MM.1S (cell line): Measurements from ENCODE around the gene MT1M.
"Not testable (repeated sequence)": the region's sequence is repeated elsewhere in the genome, so short reads cannot be mapped to it uniquely, and the experiment has no call there.

Source experiments
- DNase-seq: peaks from one replicate; pipeline ENCODE4 v3.0.0-alpha.2; 2015
- H2AFZ ChIP-seq: fragments of 300-600 bp; sonication (generic); 2 replicates; pipeline ENCODE4 v1.6.0; 2016; ENCODE audit warnings: antibody characterized with exemption, low read length
- H3F3A ChIP-seq: fragments of 300-600 bp; sonication (generic); 2 replicates; pipeline ENCODE4 v1.6.1; 2016; ENCODE audit warnings: mild to moderate bottlenecking, antibody characterized with exemption, low read length, moderate library complexity, mixed read lengths; ENCODE audit not compliant: insufficient read depth
- H3K27ac ChIP-seq: fragments of 300-600 bp; sonication (generic); 2 replicates; pipeline ENCODE4 v1.5.1; 2016; ENCODE audit warnings: mild to moderate bottlenecking, low read length
- H3K27me3 ChIP-seq: fragments of 300-600 bp; sonication (generic); replicated peaks from 2 replicates; pipeline ENCODE4 v1.6.0; 2016; ENCODE audit warnings: low read length; ENCODE audit not compliant: insufficient read depth
- H3K36me3 ChIP-seq: fragments of 300-600 bp; sonication (generic); replicated peaks from 2 replicates; pipeline ENCODE4 v1.6.1; 2016; ENCODE audit warnings: mild to moderate bottlenecking, low read length, mixed read lengths; ENCODE audit not compliant: insufficient read depth
- H3K4me1 ChIP-seq: fragments of 300-600 bp; sonication (generic); 2 replicates; pipeline ENCODE4 v1.6.1; 2016; ENCODE audit warnings: low read length, mixed read lengths
- H3K4me2 ChIP-seq: fragments of 300-600 bp; sonication (generic); 2 replicates; pipeline ENCODE4 v1.6.0; 2016; ENCODE audit warnings: low read depth, low read length
- H3K4me3 ChIP-seq: fragments of 300-600 bp; sonication (generic); 2 replicates; pipeline ENCODE4 v1.5.1; 2016; ENCODE audit warnings: low read length, mixed read lengths
- H3K79me2 ChIP-seq: fragments of 300-600 bp; sonication (generic); 2 replicates; pipeline ENCODE4 v1.6.1; 2016; ENCODE audit warnings: mixed run types, low read length, mixed read lengths
- H3K9ac ChIP-seq: fragments of 300-600 bp; sonication (generic); 2 replicates; pipeline ENCODE4 v1.6.1; 2016; ENCODE audit warnings: low read length, mixed read lengths
- H3K9me2 ChIP-seq: fragments of 300-600 bp; sonication (generic); replicated peaks from 2 replicates; pipeline ENCODE4 v1.6.1; 2016; ENCODE audit warnings: mild to moderate bottlenecking, low read length, mixed read lengths; ENCODE audit not compliant: insufficient read depth
- H3K9me3 ChIP-seq: fragments of 300-600 bp; sonication (generic); replicated peaks from 2 replicates; pipeline ENCODE4 v1.6.1; 2016; ENCODE audit warnings: mild to moderate bottlenecking, low read length, mixed read lengths; ENCODE audit not compliant: insufficient read depth
- H4K20me1 ChIP-seq: fragments of 300-600 bp; sonication (generic); 2 replicates; pipeline ENCODE4 v1.6.1; 2016; ENCODE audit warnings: mild to moderate bottlenecking, low read length, moderate library complexity, mixed read lengths; ENCODE audit not compliant: insufficient read depth
- CTCF ChIP-seq: fragments of 300-600 bp; sonication (generic); IDR thresholded peaks from 2 replicates; pipeline ENCODE4 v1.5.1; 2016; ENCODE audit warnings: antibody characterized with exemption, low read length, mixed read lengths
- EZH2 ChIP-seq: fragments of 300-600 bp; sonication (generic); optimal IDR thresholded peaks from 2 replicates; pipeline ENCODE3; 2017; ENCODE audit warnings: low read depth, mild to moderate bottlenecking, antibody characterized with exemption, low read length, mixed read lengths
- EZH2phosphoT487 ChIP-seq: fragments of 300-600 bp; sonication (generic); IDR thresholded peaks from 2 replicates; pipeline ENCODE4 v1.6.1; 2018; ENCODE audit warnings: antibody characterized with exemption, low read length

MT1M gene

GRCh38 chr16:56673921-56674320 is 41.5 kb downstream of the MT1M start:
- H3K4me1 ChIP-seq = no peaks in the 10 kb centered on the region
- DNase-seq = peak; percentile 11

GRCh38 chr16:56674570-56674969 is 42.1 kb downstream of the MT1M start:
- H3K79me2 ChIP-seq, H2AFZ ChIP-seq, H4K20me1 ChIP-seq, H3K4me1 ChIP-seq, H3F3A ChIP-seq, DNase-seq, H3K9ac ChIP-seq, H3K4me2 ChIP-seq, H3K27ac ChIP-seq, H3K9me2 ChIP-seq, H3K9me3 ChIP-seq, H3K4me3 ChIP-seq, H3K36me3 ChIP-seq: not testable (repeated sequence)
- peaks cover 61% of the 10 kb centered on the region for H3K27me3 ChIP-seq

More at GRCh38 chr16:56673921-56674320, 41.5 kb downstream of the MT1M start:
- Histone ChIP-seq H3K79me2 (no peaks in the 10 kb centered on the region), H3K27me3 (peaks cover 68% of the 10 kb centered on the region), H3K27ac (no peak overlapping the region), H3K4me2 (no peak overlapping the region), H3K36me3 (no peaks in the 10 kb centered on the region), H3K9me2 (no peaks in the 10 kb centered on the region), H2AFZ (no peak overlapping the region), H4K20me1 (no peaks in the 10 kb centered on the region), H3F3A (no peaks in the 10 kb centered on the region), H3K4me3 (no peak overlapping the region), H3K9ac (no peak overlapping the region), H3K9me3 (no peaks in the 10 kb centered on the region)
- TF ChIP-seq EZH2phosphoT487 = no peak
- TF ChIP-seq CTCF = peak; percentile 45
- no peak for TF ChIP-seq EZH2

- peaks cover 50% of the 10 kb centered on the region for H3K27me3 ChIP-seq
- H3K4me3 ChIP-seq = no peak overlapping the region
- DNase-seq = no peak
- TF ChIP-seq EZH2phosphoT487 (no peak), CTCF (no peak), EZH2 (no peak)
- H4K20me1 ChIP-seq = no peaks in the 10 kb centered on the region
- no peaks in the 10 kb centered on the region for H3K4me1 ChIP-seq
- no peak overlapping the region for H2AFZ ChIP-seq
- H3K36me3 ChIP-seq = no peaks in the 10 kb centered on the region
- H3K27ac ChIP-seq = no peak overlapping the region
- H3K4me2 ChIP-seq = no peak overlapping the region
- no peak overlapping the region for H3K9ac ChIP-seq
- no peaks in the 10 kb centered on the region for H3K9me2 ChIP-seq
- no peaks in the 10 kb centered on the region for H3K79me2 ChIP-seq
- H3F3A ChIP-seq = no peaks in the 10 kb centered on the region
- H3K9me3 ChIP-seq = no peaks in the 10 kb centered on the region
Measured at GRCh38 chr16:56675685-56676210, 43.3 kb downstream of the MT1M start.

GRCh38 chr16:56677474-56677873 is 45.0 kb downstream of the MT1M start:
- Histone ChIP-seq H3K79me2 (no peaks in the 10 kb centered on the region), H2AFZ (no peak overlapping the region), H3K36me3 (no peaks in the 10 kb centered on the region), H3F3A (no peaks in the 10 kb centered on the region), H3K27ac (no peak overlapping the region), H3K4me3 (no peak overlapping the region), H3K9ac (no peak overlapping the region), H3K4me1 (no peaks in the 10 kb centered on the region), H3K4me2 (no peak overlapping the region), H4K20me1 (no peaks in the 10 kb centered on the region), H3K27me3 (peaks cover 34% of the 10 kb centered on the region), H3K9me2 (no peaks in the 10 kb centered on the region), H3K9me3 (no peaks in the 10 kb centered on the region)
- TF ChIP-seq CTCF (no peak), EZH2 (no peak)
- no peak for DNase-seq
